HL-60 (cell line): ENCODE results near the gene PCBP2.

ENCODE experiments used
- CTCF ChIP-seq: IDR thresholded peaks from one replicate; pipeline ENCODE4 v1.5.1; 2011; ENCODE audit warnings: low read length, control low read depth, inconsistent platforms; ENCODE audit not compliant: insufficient read depth
- GABPA ChIP-seq: IDR thresholded peaks from 2 replicates; pipeline ENCODE4 v1.6.1; 2012; ENCODE audit warnings: low read depth
- POLR2AphosphoS5 ChIP-seq: IDR thresholded peaks from 2 replicates; pipeline ENCODE4 v1.6.1; 2012; ENCODE audit warnings: low read depth
- SPI1 ChIP-seq: IDR thresholded peaks from 2 replicates; pipeline ENCODE4 v1.6.1; 2012; ENCODE audit warnings: low read depth, mild to moderate bottlenecking, borderline replicate concordance
- TF ChIP-seq, protein P1 (sequence below): IDR thresholded peaks from 2 replicates; pipeline ENCODE4 v1.6.1; 2012; ENCODE audit warnings: low read depth; ENCODE audit not compliant: insufficient replicate concordance

GRCh38 chr12:53463802-53464560 is 12.1 kb downstream of the PCBP2 start:
- TF ChIP-seq POLR2AphosphoS5 (no peak), CTCF (no peak), GABPA (no peak), SPI1 (peak; percentile 19; the same call in 1 of the 2 replicates)
- TF ChIP-seq, protein P1, sequence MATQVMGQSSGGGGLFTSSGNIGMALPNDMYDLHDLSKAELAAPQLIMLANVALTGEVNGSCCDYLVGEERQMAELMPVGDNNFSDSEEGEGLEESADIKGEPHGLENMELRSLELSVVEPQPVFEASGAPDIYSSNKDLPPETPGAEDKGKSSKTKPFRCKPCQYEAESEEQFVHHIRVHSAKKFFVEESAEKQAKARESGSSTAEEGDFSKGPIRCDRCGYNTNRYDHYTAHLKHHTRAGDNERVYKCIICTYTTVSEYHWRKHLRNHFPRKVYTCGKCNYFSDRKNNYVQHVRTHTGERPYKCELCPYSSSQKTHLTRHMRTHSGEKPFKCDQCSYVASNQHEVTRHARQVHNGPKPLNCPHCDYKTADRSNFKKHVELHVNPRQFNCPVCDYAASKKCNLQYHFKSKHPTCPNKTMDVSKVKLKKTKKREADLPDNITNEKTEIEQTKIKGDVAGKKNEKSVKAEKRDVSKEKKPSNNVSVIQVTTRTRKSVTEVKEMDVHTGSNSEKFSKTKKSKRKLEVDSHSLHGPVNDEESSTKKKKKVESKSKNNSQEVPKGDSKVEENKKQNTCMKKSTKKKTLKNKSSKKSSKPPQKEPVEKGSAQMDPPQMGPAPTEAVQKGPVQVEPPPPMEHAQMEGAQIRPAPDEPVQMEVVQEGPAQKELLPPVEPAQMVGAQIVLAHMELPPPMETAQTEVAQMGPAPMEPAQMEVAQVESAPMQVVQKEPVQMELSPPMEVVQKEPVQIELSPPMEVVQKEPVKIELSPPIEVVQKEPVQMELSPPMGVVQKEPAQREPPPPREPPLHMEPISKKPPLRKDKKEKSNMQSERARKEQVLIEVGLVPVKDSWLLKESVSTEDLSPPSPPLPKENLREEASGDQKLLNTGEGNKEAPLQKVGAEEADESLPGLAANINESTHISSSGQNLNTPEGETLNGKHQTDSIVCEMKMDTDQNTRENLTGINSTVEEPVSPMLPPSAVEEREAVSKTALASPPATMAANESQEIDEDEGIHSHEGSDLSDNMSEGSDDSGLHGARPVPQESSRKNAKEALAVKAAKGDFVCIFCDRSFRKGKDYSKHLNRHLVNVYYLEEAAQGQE, result no peak
